ENCODE measurements around the gene SOAT1. TPM values are rescaled to one million over a fixed set of nuclear protein-coding genes. Genes with fewer than 3 reads are reported as not detected.

Gene SOAT1
- total RNA-seq, 1 experiment from 2014 or later: 33.9 TPM

DNA sequence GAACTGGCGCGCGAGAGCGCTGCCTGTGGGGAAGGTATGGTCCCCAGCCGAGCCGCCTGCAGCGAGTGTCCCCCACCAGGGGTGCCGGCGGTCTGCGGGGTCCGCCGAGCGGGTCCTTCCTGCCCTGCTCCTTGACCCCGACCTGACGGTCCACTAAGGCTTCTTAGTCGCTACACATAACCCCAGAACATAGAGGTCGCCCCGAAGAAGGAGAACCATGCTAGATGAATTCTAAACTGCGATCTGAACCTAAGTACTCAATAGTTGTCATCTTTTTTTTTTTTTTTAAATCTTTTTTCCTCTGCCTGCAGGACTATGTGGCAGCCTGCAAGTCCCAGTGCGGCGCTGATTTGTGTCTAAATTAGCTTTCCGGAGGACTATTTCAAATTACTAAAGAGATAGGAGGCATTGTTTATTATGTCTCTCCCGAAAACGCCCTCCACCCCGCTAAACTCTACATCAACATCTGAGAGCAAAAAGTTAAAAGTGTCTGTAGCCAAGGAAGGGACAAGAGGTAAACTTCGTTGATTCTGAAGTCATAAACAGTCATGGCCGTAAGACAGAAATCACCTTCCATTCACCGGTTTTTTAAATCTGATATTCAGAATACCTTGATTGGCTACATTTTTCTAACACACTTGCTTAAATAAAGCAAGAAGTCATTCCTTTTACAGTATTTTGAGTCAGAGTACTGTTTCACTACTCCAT is 72.7 kb downstream of the SOAT1 start:
- RAD21 ChIA-PET (ENCODE audit: low non-redundant PET in 1 of 2, low total read pairs in 2 of 2, uncharacterized antibody in 2 of 2, unreplicated experiment in 2 of 2): no interaction called here
- peak overlapping the region; percentile 59 to 62 for H3K4me3 ChIP-seq (replicated peaks in 1 of 2; ENCODE audit: low read depth in 1 of 2, low read length in 2 of 2)
- ATAC-seq (peak; percentile 39), DNase-seq (ENCODE audit: low read depth, low spot score) (no peak)
- peak overlapping the region; percentile 97 for H2AFZ ChIP-seq (ENCODE audit: low read depth, low read length, poor library complexity, severe bottlenecking)
- no peaks in the 10 kb centered on the region for H3K9me3 ChIP-seq (ENCODE audit: control insufficient read depth in 1 of 2, insufficient read depth in 1 of 2, low read depth in 1 of 2, low read length in 2 of 2)
- intact Hi-C loops (cut with micrococcal nuclease): no loop called here
- H3K4me2 ChIP-seq (ENCODE audit: low read length): peak overlapping the region; percentile 71
- peak overlapping the region; percentile 43 for H3K27ac ChIP-seq (ENCODE audit: low read depth, low read length)
- H3K4me1 ChIP-seq (ENCODE audit: control insufficient read depth in 1 of 2, insufficient read depth in 2 of 2, low read length in 2 of 2): peaks cover 0 to 13% of the 10 kb centered on the region in 2 experiments; a peak in 2 of 4 replicates
- H3K9me2 ChIP-seq (ENCODE audit: insufficient read depth): no peaks in the 10 kb centered on the region
- H3K79me2 ChIP-seq (ENCODE audit: insufficient read depth, low read length): no peaks in the 10 kb centered on the region
- CTCF ChIA-PET: no interaction called here
- H3K27me3 ChIP-seq (ENCODE audit: insufficient read depth, low read length): no peaks in the 10 kb centered on the region
- no peaks in the 10 kb centered on the region for H4K20me1 ChIP-seq (ENCODE audit: insufficient read depth)
- no peaks in the 10 kb centered on the region for H3K36me3 ChIP-seq (ENCODE audit: control insufficient read depth in 1 of 2, insufficient read depth in 2 of 2, low read length in 2 of 2)
- peak overlapping the region; percentile 65 for H3K9ac ChIP-seq (ENCODE audit: low read length)
- POLR2A ChIA-PET: no interaction called here
- TF ChIP-seq, protein P1, sequence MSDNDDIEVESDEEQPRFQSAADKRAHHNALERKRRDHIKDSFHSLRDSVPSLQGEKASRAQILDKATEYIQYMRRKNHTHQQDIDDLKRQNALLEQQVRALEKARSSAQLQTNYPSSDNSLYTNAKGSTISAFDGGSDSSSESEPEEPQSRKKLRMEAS (IDR thresholded peaks at IDR 0.05): peak; percentile 32; the same call in 1 of the 2 replicates
- TF ChIP-seq, protein P2, sequence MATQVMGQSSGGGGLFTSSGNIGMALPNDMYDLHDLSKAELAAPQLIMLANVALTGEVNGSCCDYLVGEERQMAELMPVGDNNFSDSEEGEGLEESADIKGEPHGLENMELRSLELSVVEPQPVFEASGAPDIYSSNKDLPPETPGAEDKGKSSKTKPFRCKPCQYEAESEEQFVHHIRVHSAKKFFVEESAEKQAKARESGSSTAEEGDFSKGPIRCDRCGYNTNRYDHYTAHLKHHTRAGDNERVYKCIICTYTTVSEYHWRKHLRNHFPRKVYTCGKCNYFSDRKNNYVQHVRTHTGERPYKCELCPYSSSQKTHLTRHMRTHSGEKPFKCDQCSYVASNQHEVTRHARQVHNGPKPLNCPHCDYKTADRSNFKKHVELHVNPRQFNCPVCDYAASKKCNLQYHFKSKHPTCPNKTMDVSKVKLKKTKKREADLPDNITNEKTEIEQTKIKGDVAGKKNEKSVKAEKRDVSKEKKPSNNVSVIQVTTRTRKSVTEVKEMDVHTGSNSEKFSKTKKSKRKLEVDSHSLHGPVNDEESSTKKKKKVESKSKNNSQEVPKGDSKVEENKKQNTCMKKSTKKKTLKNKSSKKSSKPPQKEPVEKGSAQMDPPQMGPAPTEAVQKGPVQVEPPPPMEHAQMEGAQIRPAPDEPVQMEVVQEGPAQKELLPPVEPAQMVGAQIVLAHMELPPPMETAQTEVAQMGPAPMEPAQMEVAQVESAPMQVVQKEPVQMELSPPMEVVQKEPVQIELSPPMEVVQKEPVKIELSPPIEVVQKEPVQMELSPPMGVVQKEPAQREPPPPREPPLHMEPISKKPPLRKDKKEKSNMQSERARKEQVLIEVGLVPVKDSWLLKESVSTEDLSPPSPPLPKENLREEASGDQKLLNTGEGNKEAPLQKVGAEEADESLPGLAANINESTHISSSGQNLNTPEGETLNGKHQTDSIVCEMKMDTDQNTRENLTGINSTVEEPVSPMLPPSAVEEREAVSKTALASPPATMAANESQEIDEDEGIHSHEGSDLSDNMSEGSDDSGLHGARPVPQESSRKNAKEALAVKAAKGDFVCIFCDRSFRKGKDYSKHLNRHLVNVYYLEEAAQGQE (IDR thresholded peaks at IDR 0.05; ENCODE audit: low read depth): no peak
- 0 out of 2 replicates have a peak, but pooled peaks have one; percentile 25 for TF ChIP-seq EGR1 (IDR thresholded peaks at IDR 0.05; ENCODE audit: low read depth)
- BruUV-seq (replicated peaks): TSS peak; percentile 85

Measured in HCT116 (cell line).